OCI-LY1 (cell line): ENCODE results near the gene LINGO1.

Experiments
- CTCF ChIP-seq: fragments of 200-600 bp; sonication (generic), shearing (Covaris generic); IDR thresholded peaks from 2 replicates; pipeline ENCODE4 v1.5.1; 2017; ENCODE audit warnings: mild to moderate bottlenecking, antibody characterized with exemption, low read length, moderate library complexity, mixed read lengths
- EZH2 ChIP-seq: fragments of 200-600 bp; sonication (generic), shearing (Covaris generic); IDR thresholded peaks from 2 replicates; pipeline ENCODE4 v1.8.0; 2017; ENCODE audit warnings: borderline replicate concordance, mixed run types, mild to moderate bottlenecking, antibody characterized with exemption, low read length, moderate library complexity, mixed read lengths

- no peak for TF ChIP-seq EZH2
- TF ChIP-seq CTCF, result no peak
Observed at GRCh38 chr15:77628010-77628409, 4.7 kb downstream of the LINGO1 start.
